NCI-H82 treated with DMSO at 0.1 percent for 48 hours (cell line): ENCODE data around the gene PPP2R5A.
"Not testable (repeated sequence)": the region's sequence is repeated elsewhere in the genome, so short reads cannot be mapped to it uniquely, and the experiment has no call there.

ENCODE experiments used
- DNase-seq: peaks from one replicate; lab custom pipeline; 2025; ENCODE audit not compliant: unreplicated experiment; lab: John Stamatoyannopoulos, UW

PPP2R5A gene

DNA sequence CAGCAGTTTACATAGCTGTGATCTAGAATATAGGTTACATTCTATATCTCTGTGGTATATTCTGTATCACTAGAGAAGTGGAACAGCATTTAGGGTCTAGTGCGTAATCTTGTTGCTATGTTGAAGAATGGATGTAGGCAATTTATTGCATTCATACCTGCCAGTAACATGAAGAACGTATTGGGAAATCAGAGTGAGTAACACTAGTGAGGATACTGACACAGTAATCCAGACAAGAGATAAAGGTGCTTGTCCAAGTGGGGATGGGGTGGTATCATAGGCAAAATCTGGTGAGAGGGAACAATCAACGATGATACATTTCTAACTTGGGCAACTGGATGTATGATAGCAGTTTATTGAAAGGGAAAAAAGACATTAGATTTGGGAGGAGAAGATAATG, 9.8 kb downstream of the PPP2R5A start:
- DNase-seq = no peak

DNA sequence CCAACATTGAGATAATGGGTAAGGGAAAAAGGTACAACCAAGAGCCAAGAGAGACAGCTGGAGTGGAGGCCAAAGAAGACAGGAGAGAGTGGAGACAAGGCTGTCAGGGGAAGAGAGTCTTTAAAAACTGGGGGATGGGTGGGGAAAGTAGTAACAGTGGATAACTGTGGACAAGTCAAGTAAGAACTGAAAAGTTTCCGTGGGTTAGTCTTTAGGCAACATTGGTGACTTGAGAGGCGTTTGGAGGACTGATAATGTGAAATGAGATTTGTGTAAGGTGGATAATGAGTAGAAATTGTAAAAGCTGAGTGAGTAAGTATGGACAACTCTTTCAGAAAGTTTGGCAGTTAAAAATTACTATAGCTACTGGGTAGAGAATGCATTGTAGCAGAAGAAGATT, 10.4 kb downstream of the PPP2R5A start:
- DNase-seq = no peak

DNA sequence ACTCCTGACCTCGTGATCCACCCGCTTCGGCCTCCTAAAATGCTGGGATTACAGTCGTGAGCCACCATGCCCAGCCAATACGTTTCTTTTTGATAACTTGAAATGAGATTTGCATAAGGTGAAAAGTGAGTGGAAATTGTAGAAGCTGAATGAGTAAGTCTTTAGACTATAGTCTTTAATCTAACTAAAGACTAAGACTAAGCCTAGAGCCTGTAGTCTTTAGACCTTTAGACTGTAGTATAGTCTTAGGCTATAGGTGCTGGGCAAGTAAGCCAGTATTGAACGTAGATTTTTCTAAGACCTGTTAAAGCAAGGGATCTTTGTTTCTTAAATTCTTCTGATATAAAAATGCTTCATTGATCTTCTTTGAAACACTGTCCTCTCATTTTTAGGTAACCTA, 12.1 kb downstream of the PPP2R5A start:
- no peak for DNase-seq

DNA sequence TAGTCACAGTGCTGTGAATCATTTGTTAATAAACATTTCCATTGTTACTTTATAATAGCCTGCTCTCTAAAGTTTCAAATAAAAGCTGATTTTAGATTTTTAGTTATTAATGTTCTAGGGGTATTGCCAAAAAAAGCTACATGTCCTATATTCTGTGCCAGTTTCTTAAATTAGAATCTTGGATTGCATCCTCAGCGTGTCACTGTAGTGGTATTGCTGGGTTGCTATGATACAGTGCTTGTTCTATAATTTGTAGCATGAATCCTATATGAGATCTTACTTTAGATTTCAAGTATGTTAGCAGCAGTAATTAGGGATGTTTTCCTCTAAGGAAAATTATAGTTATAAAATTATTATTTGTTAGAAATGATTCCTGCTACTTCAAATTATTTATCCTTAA, 16.4 kb downstream of the PPP2R5A start:
- DNase-seq = no peak

DNA sequence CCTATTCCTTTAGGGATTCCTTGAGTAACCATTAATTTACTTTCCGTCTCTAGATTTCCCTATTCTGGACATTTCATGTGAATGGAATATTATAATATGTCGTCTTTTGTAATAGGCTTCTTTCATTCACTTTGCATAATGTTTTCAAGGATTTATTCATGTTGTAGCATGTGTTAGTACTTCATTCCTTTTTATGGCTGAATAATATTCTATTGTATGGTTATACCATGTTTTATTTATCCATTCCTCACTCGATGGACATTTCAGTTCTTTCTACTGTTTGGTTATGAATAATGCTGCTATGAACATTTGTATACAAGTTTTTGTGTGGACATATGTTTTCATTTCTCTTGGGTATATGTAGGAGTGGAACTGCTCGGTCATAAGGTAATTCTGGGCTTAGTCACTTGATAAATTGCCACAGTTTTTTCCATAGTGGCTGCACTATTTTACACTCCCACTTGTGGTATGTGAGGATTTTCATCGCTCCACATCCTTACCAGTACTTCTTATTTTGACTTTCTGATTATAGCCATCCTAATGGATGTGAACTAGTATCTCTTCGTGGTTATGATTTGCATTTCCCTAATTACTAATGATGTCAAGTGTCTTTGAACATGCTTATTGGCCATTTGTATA, 17.7 kb downstream of the PPP2R5A start:
- DNase-seq = no peak

DNA sequence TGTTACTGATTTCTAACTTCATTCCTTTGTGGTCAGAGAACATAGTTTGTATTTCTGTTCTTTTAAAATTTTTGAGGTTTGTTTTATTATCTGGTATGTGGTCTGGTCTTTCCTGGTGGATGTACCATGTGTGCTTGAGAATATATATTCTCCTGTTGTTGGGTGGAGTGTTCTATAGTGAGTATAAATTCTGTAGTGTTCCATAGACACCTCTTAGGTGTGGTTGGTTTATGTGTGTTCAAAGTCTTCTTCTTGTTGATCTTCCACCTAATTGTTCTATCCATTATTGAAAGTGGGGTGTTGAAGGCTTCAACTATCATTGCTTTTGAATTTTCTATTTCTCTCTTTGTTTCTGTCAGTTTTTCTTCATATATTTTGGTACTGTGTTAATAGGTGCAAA, 20.1 kb downstream of the PPP2R5A start:
- DNase-seq = no peak

DNA sequence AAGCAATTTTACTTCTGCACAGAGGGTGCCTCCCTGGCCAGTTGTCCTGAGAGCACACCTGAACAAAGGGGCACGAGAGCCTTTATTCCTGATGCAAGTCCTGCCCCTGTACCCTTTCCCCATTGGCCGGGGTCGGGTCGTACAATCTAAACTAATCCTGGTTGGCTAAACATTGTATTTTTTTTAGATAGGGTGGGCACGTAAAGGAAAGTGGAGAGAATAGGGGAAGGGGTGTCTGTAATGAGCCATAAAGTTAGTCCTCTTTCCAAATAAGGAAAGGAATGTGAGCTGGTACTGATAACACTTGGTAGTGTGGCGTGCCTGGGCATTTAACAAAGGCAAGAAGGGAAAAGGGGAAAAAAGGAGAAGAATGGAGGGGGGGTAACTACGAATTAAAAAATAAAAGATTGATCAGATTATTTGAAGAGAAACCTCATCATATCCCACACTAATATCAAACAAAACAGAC, 20.8 kb downstream of the PPP2R5A start:
- DNase-seq = not testable (repeated sequence)

DNA sequence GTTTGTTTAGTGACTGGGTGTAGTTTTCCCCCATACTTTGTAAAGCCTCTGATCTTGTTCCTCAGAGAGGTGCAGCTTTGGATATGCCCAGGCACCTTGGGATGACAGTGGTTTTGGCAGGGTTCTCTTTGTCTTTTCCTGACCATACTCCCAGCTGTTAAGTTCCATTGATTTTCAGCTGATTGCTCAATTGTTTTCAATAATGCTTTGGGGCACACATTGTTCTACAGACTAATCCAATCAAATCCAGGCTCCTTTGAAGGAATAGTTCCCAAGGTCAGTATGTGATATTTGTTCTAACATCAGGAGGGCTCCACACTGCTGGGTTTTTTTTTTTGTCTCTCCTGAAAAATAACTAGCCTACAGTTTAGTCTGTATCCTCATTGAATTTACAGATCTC, 24.8 kb downstream of the PPP2R5A start:
- DNase-seq = no peak

DNA sequence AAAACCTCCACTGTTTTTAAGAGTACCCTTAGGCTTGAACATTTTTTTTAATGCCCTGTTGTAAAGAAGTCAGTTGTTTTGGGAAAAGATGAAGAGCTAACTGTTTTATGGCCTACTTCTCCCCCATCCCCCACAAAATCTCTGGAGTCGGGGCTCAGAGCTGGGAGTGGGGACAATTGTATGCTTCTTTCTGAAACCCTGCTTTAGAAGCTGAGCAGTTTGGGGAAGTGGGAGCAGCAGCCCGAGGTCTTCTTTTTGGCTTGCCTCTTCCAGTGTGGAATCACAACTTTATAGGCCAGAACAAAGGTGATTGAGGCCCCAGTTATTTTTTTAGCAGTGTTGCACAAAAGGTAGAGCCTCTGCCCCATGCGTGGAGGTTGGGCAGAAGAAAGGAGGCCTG, 25.2 kb downstream of the PPP2R5A start:
- DNase-seq = no peak

DNA sequence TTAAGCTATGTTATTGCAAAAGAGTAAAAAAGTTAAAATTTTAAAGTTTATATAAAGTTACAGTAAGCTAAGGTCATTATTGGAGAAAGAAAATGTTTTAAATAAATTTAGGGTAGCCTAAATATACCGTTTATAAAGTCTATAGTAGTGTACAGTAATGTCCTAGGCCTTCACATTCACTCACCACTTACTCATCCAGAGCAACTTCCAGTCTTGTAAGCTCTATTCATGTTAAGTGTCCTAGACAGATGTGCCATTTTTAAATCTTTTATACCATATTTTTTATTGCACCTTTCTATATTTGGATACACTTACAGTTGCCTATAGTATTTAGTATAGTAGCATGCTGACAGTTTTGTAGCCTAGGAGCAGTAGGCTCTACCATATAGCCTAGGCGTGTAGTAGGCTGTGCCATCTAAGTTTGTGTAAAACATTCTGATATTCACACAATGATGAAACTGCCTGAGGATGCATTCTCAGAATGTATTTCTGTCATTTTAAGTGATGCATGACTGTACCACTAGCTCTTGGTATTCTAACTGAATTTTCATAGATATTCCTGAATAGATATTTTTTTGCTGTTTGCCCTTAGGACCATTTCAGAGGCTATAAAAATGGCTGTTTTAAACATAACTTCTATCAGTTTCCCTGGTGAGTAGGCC, 26.8 kb downstream of the PPP2R5A start:
- no peak for DNase-seq

DNA sequence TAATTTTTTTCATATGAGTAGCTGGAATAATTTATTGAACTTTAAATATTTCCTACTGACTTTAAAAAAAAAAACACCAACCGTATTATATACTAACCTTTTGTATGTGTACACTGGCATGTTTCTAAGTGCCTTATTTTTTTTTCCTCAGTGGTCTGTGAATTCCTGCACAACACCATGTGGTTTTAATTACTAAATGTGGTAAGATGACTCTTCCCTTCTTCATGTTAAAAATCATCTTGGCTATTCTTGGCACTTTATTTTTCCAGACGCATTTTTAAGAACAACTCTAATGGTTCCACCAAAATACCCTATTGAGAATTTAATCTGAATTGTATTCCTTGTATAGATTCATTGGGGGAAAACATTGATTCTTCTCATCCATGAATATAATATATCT, 28.4 kb downstream of the PPP2R5A start:
- no peak for DNase-seq

DNA sequence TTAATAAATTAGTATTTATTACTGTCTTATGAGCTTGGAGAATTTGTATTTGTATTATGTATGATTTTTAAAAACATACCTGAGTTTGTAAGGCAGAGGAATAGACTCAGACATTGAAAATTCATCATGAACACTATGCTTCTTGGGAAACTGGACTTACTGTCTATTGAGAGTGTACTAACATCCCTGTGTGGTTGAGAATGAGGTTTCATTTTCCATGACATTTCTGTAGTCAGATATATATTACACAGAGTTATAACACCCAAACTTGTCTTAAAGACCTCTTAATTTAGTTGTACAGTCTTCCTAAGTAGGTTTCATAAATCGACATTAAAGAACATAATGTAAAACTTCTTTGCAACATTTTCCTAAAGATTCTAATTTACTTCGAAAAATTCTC, 30.0 kb downstream of the PPP2R5A start:
- DNase-seq = no peak

DNA sequence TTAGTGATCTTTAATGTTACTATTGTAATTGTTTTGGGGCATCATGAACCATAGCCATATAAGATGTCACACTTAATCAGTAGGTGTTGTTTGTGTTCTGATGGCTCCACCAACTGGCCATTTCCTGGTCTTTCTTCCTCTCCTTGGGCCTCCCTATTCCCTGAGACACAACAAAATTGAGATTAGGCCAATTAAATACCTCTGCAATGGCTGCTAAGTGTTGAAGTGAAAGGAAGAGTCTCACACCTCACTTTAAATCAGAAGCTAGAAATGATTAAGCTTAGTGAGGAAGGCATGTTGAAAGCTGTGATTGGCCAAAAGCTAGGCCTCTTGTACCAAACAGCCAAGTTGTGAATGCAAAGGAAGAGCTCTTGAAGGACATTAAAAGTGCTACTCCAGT, 30.7 kb downstream of the PPP2R5A start:
- peak; percentile 41 for DNase-seq

DNA sequence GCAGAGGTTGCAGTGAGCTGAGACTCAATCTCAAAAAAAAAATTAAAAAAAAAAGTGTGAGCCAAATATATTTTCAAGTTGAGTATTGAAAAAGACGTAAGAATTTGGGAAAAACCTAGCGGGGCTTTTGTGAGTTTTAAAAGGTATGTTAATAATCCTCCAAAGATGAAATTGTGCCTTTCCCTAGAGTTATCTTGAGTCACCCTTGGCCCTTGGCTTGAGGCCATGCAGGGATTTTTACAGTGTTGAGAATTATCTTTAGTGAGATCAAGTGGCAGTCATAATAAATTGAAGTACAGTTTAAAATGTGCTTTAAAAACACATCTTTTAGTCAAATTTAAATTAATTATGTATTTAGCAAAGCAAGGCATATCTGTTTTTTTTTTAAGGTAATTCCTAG, 32.7 kb downstream of the PPP2R5A start:
- no peak for DNase-seq

DNA sequence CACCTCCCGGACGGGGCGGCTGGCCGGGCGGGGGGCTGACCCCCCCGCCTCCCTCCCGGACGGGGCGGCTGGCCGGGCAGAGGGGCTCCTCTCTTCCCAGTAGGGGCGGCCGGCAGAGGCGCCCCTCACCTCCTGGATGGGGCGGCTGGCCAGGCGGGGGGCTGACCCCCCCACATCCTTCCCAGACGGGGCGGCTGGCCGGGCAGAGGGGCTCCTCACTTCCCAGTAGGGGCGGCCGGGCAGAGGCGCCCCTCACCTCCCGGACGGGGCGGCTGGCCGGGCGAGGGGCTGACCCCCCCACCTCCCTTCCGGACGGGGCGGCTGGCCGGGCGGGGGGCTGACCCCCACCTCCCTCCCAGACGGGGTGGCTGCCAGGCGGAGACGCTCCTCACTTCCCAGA, 35.8 kb downstream of the PPP2R5A start:
- not testable (repeated sequence) for DNase-seq

DNA sequence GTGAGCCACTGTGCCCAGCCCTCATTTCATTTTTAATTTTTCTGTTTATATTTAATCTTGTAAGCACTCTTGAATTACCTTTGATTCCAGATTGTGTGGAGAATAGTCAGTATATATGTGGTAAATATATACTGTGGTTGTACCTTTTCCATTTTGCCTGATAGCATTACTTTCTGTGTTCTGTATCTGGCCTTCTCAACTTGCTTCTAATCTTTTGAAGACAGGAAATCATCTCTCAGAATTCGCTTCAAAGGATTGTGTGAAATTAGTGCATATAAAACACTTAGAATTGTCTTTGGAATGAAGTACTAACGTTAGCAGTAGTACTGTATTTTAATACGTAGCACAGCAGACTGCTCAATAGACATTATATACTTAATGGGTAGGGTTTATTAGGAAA, 37.9 kb downstream of the PPP2R5A start:
- DNase-seq = no peak

DNA sequence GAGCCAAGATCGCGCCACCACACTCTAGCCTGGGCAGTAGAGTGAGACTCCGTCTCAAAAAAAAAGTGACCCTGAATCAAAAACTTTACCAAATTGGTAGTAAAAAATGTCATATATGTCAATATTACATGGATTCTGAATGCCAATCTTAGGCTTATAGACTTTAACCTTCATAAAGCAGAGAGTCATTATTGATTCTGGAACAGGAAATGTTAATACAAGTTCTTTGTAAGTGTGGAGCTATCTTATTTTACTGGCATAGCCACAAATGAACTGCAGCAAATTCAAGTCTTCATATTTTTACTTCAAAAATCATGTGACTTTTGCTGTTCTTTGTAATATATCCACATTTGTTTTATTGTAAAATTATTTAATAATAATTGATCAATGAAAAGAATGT, 41.3 kb downstream of the PPP2R5A start:
- no peak for DNase-seq

DNA sequence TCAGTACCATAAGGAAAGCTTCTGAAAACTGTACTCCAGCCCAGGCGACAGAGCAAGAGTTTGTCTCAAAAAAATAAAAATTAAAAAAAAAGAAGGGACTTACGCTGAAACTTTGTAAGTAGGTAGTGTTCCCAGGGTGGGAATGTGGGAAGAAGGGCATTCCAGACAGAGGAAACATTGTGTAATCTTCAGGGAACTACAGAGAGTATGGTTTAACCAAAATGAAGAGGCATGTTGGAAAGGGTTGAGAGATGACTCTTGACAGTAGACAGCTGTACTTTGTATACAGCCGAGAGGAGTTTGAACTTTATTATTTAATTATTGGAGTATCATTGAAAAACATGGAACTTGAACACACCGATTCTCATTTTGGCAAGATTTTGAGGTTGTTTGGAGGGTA, 43.0 kb downstream of the PPP2R5A start:
- no peak for DNase-seq

DNA sequence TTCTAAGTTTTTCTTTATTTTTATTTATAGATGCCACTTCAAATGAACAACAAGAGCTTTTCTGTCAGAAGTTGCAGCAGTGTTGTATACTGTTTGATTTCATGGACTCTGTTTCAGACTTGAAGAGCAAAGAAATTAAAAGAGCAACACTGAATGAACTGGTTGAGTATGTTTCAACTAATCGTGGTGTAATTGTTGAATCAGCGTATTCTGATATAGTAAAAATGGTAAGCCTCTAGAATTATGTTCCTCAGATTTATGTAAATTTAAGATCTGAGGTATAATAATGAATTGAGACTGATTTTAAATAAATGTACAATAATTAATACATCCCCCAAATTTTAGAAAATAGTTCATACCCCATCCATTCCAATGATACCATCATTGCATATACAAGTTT, 43.9 kb downstream of the PPP2R5A start:
- no peak for DNase-seq

DNA sequence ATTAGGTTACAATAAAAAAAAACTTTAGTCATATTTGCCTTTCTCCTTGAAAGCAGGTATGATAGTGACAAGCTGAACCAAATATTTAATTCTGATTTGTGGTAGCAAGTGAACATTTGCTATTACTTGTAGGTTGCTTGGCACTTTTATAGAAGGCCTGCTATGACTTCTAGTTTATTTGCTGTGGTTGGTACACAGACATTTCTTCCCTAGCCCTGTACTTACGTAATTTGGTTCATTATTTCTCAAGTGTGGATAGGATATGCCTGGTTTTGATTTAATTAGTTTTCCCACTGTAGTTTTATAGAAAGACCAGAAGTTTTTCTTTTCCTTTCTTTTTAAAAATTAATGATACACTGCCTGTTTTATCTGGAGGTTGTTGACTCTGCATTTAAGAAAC, 55.9 kb downstream of the PPP2R5A start:
- DNase-seq = no peak

DNA sequence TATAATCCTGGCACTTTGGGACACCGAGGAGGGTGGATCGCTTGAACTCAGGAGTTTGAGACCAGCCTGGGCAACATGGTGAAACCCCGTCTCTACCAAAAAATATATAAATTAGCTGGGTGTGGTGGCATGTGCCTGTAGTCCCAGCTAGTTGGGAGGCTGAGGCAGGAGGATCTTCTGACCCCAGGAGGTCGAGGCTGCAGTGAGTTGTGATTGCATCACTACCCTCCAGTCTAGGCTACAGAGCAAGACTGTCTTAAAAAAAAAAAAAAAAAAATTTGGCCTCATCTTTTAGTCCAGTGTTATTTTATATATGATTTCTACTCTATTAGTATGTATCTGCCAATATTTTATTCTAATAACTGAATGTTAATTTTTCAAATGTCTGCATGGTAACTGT, 59.7 kb downstream of the PPP2R5A start:
- DNase-seq = no peak

DNA sequence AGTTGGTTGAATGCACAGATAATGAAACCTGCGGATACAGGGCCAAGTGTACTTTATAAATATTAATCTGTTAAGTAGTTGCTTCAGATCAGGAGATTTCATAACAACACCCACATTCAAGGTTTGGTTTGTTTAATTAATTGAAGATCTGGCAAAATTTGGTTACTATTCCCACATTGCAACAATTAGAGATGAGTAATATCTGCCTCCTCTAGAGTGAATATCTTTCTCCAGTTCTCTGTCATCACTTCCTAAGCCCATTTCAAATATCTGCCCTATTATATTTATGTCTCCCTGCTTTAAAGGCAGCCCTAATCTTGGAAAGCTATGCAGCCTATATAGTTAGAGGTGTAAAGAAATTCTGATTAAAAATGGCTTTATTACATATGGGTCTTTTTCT, 61.4 kb downstream of the PPP2R5A start:
- no peak for DNase-seq
